AG10803 (cell line): ENCODE results near the gene THSD4.
A peak's percentile ranks its signal among the peaks of the same experiment; 100 is the strongest.

ENCODE experiments used
- DNase-seq: peaks from one replicate; pipeline ENCODE4 v3.0.0; 2010; ENCODE audit warnings: low read depth
- H3K4me3 ChIP-seq: 2 replicates; pipeline ENCODE4 v1.5.1; 2011; ENCODE audit warnings: mild to moderate bottlenecking, low read length, control low read depth
- TF ChIP-seq, protein P1 (sequence below): conservative IDR thresholded peaks from 2 replicates; pipeline ENCODE4 v1.5.1; 2011; ENCODE audit warnings: mild to moderate bottlenecking, low read length, control low read depth, inconsistent platforms

Gene THSD4

DNA sequence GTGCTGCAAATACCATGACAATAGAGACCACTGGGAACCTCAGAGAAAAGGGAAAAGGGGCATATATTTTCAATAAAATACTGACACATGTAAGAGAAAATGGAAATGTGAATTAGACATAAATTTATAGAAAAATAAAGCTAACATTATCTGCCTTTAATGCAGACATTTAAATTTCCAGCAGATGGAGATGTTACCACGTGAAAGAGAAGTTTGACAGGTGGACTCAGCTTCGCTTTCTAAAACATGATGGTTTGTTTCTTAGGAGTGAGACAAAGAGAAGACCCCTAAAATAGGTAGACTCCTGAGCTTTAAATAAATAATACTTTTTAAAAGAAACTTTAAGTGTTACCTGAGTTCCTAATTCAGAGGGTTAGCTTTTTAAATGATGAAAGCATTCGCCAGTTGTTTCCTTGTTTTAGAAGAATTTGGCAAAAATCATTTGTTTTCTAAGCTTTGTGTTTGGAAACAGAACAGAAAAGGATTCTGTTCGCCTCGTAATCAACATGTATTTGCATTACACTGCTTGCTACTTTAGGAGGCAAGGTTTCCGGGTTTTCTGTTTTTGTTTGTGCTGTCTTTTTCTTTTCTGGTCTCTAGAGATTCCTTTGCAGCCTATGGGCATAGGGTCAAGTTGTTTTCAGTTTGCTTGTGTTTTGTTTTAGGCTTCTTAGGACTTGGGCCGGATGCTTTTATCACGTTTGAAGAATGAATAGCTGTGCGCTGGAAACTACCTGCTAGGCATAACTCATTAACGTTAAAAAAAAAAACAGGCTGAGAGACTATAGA is 271.4 kb downstream of the THSD4 start:
- no peak for DNase-seq
- TF ChIP-seq, protein P1, sequence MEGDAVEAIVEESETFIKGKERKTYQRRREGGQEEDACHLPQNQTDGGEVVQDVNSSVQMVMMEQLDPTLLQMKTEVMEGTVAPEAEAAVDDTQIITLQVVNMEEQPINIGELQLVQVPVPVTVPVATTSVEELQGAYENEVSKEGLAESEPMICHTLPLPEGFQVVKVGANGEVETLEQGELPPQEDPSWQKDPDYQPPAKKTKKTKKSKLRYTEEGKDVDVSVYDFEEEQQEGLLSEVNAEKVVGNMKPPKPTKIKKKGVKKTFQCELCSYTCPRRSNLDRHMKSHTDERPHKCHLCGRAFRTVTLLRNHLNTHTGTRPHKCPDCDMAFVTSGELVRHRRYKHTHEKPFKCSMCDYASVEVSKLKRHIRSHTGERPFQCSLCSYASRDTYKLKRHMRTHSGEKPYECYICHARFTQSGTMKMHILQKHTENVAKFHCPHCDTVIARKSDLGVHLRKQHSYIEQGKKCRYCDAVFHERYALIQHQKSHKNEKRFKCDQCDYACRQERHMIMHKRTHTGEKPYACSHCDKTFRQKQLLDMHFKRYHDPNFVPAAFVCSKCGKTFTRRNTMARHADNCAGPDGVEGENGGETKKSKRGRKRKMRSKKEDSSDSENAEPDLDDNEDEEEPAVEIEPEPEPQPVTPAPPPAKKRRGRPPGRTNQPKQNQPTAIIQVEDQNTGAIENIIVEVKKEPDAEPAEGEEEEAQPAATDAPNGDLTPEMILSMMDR = peak; percentile 42
- H3K4me3 ChIP-seq = no peak overlapping the region

DNA sequence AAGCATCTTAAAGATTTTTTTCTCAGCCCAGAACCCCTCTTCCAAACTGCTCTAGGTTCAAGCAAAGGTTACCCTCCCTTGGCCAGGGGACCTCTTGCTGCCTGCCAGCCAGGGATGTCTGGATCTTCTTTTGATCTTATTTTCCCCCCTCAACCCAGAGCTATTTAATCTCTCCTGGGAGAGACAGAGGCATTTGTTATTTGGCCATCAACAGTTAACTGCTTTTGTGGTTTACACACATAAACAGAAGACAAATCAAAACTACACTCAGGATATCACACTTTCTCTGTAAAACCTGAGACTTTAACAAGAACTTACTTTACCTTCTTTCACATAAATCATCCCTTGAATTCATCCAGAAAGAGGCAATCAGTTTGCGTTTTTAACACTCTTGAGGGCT is 272.5 kb downstream of the THSD4 start:
- DNase-seq = no peak
- TF ChIP-seq, protein P1 = no peak

DNA sequence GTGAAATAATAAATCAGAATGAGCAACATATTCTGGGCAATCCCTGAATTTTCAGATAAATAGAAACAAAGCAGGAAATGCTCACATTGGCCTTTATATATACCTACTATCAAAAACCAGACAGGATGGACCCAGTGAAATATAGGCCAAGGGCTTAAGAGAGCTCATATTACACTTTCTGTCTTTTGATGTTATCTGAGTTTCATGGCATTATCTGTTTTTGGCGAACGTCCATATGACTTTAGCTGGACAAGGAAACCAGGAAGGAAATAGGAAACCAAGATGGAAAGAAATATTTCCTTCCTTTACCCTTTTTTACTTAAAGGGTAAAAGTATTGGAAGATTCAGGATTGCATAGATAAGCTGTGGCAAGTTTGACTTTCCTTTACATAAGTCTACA is 274.8 kb downstream of the THSD4 start:
- DNase-seq = no peak
- TF ChIP-seq, protein P1 = no peak
- H3K4me3 ChIP-seq = no peak overlapping the region

More for the DNA sequence above, 272.5 kb downstream of the THSD4 start:
- no peak overlapping the region for H3K4me3 ChIP-seq

DNA sequence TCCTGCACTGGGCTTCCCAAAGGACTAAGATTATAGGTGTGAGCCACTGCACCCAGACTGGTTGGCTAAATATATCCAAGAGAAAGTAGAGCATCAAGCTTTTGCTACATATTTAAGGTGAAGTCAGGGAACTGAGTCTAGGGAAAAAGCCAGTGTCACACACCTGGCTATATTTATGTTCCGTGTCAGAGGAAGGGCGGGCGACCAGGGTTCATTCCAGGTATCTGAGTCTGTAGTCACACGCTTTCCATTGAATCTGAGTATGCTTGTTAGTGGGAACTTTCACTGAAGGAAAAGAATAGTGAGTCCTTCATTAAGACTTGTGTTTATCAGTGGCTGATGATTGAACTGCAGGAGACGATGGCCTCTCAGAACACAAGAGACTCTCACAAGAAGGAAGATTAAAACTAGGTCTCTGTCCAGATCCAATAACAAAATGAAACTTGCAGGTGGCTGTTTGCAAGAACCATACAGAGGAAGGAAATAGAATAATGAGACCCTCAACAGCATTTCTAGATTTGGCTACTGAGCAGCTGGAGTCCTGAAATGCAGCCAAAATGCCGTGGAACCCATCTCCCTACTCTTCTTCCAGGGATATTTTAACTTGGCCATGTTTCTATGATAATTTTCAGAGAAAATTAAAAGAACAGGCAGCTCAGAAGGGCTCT is 276.3 kb downstream of the THSD4 start:
- no peak for DNase-seq
- no peak overlapping the region for H3K4me3 ChIP-seq
- TF ChIP-seq, protein P1 = no peak

DNA sequence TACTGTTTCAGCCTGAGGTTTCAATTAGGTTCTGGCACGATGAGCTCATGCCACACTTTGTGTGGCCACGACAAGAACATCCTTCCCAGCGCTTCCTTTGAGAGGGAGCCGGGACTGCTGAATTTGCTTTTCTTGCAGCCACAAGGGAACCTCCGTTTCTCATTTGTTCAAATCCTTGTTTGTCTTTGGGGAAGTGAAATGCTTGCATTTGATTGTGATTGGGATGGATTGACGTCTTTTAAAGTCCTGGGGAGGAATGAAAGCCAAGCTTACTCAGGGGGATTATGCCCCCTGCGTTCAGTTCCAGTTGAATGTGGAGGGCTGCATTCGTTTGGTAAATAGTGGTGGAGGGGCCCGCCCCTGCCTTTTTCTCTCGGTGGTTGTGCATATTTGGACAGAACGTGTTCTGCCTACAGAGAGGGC is 277.6 kb downstream of the THSD4 start:
- no peak for DNase-seq
- TF ChIP-seq, protein P1 = no peak
- H3K4me3 ChIP-seq = no peak overlapping the region

DNA sequence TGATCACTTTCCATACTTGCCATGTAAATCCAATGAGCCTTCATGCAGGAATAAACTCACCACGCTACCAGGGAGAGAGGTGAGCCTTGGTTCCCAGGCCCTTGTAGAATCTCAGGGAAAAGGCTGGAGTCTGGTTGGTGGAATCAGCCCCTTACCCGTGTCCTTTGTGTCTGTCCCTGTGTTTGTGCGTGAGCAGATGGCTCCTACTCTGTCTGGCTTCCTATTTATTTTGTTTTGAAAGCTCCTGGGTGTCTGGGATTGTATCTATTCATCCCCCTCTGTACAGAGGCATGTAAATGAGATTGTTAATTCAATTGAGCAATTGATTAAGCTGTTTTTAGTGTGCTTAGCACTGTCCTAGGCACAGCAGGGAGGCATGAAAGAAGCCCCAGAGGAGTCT is 278.1 kb downstream of the THSD4 start:
- TF ChIP-seq, protein P1 = no peak
- DNase-seq = no peak
- H3K4me3 ChIP-seq = no peak overlapping the region
